HCT116 (cell line): ENCODE measurements around the gene TBKBP1. TPM values are rescaled to one million over a fixed set of nuclear protein-coding genes. Genes with fewer than 3 reads are reported as not detected.

ENCODE experiments used
- ATAC-seq: fragments of 200-7000 bp; cut with Tn5 transposase; 2 replicates; pipeline ENCODE4 v1.9.1; 2020; ENCODE audit warnings: mild to moderate bottlenecking, moderate library complexity
- BruUV-seq: library from RNA; stranded (reverse); fragments of 400-500 nt; replicated peaks from 2 replicates; lab custom pipeline; 2021; lab: Mats Ljungman, UMichigan
- CTCF ChIA-PET: fragments of 300-600 bp; sonication (Branson Sonifier 250); formaldehyde crosslinking; loops from one replicate; lab custom pipeline; 2021; ENCODE audit warnings: antibody characterized with exemption; lab: Charles Lee
- POLR2A ChIA-PET: fragments of 300-600, 350-600 bp; sonication (Branson Sonifier 250); formaldehyde crosslinking; loops from one replicate; lab custom pipeline; 2021; ENCODE audit warnings: antibody characterized with exemption; lab: Charles Lee
- RAD21 ChIA-PET, 2 experiments: fragments of 300-600 bp; sonication (Branson Sonifier 250); formaldehyde crosslinking; loops; one replicate each; lab custom pipeline; 2023; ENCODE audit warnings: low total read pairs in 2 of 2; ENCODE audit not compliant: uncharacterized antibody in 2 of 2, unreplicated experiment in 2 of 2, low non-redundant PET in 1 of 2; lab: Charles Lee
- DNase-seq: peaks from one replicate; pipeline ENCODE4 v3.0.0-alpha.2; 2010; ENCODE audit warnings: low read depth, low spot score
- H2AFZ ChIP-seq: fragments of 200-600 bp; shearing (Covaris generic), sonication (generic); 2 replicates; pipeline ENCODE4 v1.6.1; 2017; ENCODE audit warnings: low read depth, mixed run types, mixed read lengths, antibody characterized with exemption, low read length; ENCODE audit not compliant: poor library complexity, severe bottlenecking
- H3K27ac ChIP-seq: 2 replicates; pipeline ENCODE4 v1.5.1; 2012; ENCODE audit warnings: low read depth, low read length
- H3K27me3 ChIP-seq: fragments of 200-600 bp; sonication (generic); 2 replicates; pipeline ENCODE4 v1.6.1; 2016; ENCODE audit warnings: mixed run types, low read length, mixed read lengths; ENCODE audit not compliant: insufficient read depth
- H3K36me3 ChIP-seq, 2 experiments: fragments of 200-500 bp in 1 of 2; fragments of 200-600 bp in 1 of 2; sonication (Bioruptor generic) in 1 of 2; sonication (generic) in 1 of 2; 2 replicates each; pipeline versions ENCODE4 v1.5.1 to v1.6.1; 2014 to 2016; ENCODE audit warnings: low read length in 2 of 2, inconsistent platforms in 1 of 2, mixed read lengths in 1 of 2, mixed run types in 1 of 2; ENCODE audit not compliant: insufficient read depth in 2 of 2, control insufficient read depth in 1 of 2
- H3K4me1 ChIP-seq, 2 experiments: fragments of 200-600 bp in 1 of 2; sonication (generic) in 1 of 2; 2 replicates each; pipeline versions ENCODE4 v1.5.1 to v1.6.1; 2012 to 2017; ENCODE audit warnings: low read length in 2 of 2, inconsistent platforms in 1 of 2, mild to moderate bottlenecking in 1 of 2, mixed read lengths in 1 of 2, mixed run types in 1 of 2, moderate library complexity in 1 of 2; ENCODE audit not compliant: insufficient read depth in 2 of 2, control insufficient read depth in 1 of 2
- H3K4me2 ChIP-seq: fragments of 200-600 bp; sonication (generic); 2 replicates; pipeline ENCODE4 v1.6.1; 2017; ENCODE audit warnings: mixed run types, low read length, mixed read lengths
- H3K4me3 ChIP-seq, 2 experiments: fragments of 200-600 bp in 1 of 2; sonication (generic) in 1 of 2; replicated peaks in 1 of 2; 2 replicates each; pipeline ENCODE4 v1.5.1; 2011 to 2016; ENCODE audit warnings: low read length in 2 of 2, control low read depth in 1 of 2, low read depth in 1 of 2, mild to moderate bottlenecking in 1 of 2, mixed read lengths in 1 of 2, mixed run types in 1 of 2
- H3K79me2 ChIP-seq: fragments of 200-600 bp; sonication (generic); 2 replicates; pipeline ENCODE4 v1.6.1; 2017; ENCODE audit warnings: mild to moderate bottlenecking, mixed run types, low read length, moderate library complexity, mixed read lengths; ENCODE audit not compliant: insufficient read depth
- H3K9ac ChIP-seq: fragments of 200-600 bp; sonication (generic); 2 replicates; pipeline ENCODE4 v1.6.1; 2016; ENCODE audit warnings: low read length, mixed read lengths
- H3K9me2 ChIP-seq: fragments of 200-600 bp; sonication (generic), shearing (Covaris generic); 2 replicates; pipeline ENCODE4 v1.6.1; 2017; ENCODE audit warnings: mixed run types, mild to moderate bottlenecking, moderate library complexity; ENCODE audit not compliant: insufficient read depth
- H3K9me3 ChIP-seq, 2 experiments: fragments of 200-500 bp in 1 of 2; fragments of 200-600 bp in 1 of 2; sonication (Bioruptor generic) in 1 of 2; sonication (generic) in 1 of 2; 2 replicates each; pipeline ENCODE4 v1.6.1; 2014 to 2017; ENCODE audit warnings: low read length in 2 of 2, mixed read lengths in 2 of 2, inconsistent platforms in 1 of 2, low read depth in 1 of 2, mild to moderate bottlenecking in 1 of 2, mixed run types in 1 of 2, moderate library complexity in 1 of 2; ENCODE audit not compliant: control insufficient read depth in 1 of 2, insufficient read depth in 1 of 2
- H4K20me1 ChIP-seq: fragments of 200-600 bp; sonication (generic), shearing (Covaris generic); 2 replicates; pipeline ENCODE4 v1.6.1; 2017; ENCODE audit warnings: mixed run types, mild to moderate bottlenecking, moderate library complexity; ENCODE audit not compliant: insufficient read depth
- CEBPB ChIP-seq: IDR thresholded peaks from 2 replicates; pipeline ENCODE4 v1.6.1; 2012; ENCODE audit warnings: low read depth
- EGR1 ChIP-seq: IDR thresholded peaks from 2 replicates; pipeline ENCODE4 v1.6.1; 2012; ENCODE audit warnings: low read depth
- ELF1 ChIP-seq: IDR thresholded peaks from 2 replicates; pipeline ENCODE4 v1.6.1; 2012; ENCODE audit warnings: low read depth, borderline replicate concordance
- FOSL1 ChIP-seq: IDR thresholded peaks from 2 replicates; pipeline ENCODE4 v1.6.1; 2012; ENCODE audit warnings: low read depth
- POLR2AphosphoS5 ChIP-seq: IDR thresholded peaks from 2 replicates; pipeline ENCODE4 v1.6.1; 2011; ENCODE audit warnings: mild to moderate bottlenecking, low read depth, low read length, moderate library complexity
- SP1 ChIP-seq: IDR thresholded peaks from 2 replicates; pipeline ENCODE4 v1.6.1; 2012; ENCODE audit warnings: low read depth
- SRF ChIP-seq: IDR thresholded peaks from 2 replicates; pipeline ENCODE4 v1.6.1; 2012; ENCODE audit warnings: low read depth
- TCF7L2 ChIP-seq: IDR thresholded peaks from 2 replicates; pipeline ENCODE4 v1.7.0; 2011; ENCODE audit warnings: borderline replicate concordance, inconsistent platforms; ENCODE audit not compliant: insufficient read depth, insufficient read length; ENCODE audit errors: extremely low read depth
- YY1 ChIP-seq: IDR thresholded peaks from 2 replicates; pipeline ENCODE4 v1.6.1; 2011; ENCODE audit warnings: low read length, low read depth, moderate library complexity, mild to moderate bottlenecking; ENCODE audit not compliant: insufficient replicate concordance; ENCODE audit errors: extremely low read depth
- ZNF274 ChIP-seq: fragments of 200-500 bp; sonication (Bioruptor generic); IDR thresholded peaks from 2 replicates; pipeline ENCODE4 v1.6.1; 2014; ENCODE audit warnings: mild to moderate bottlenecking, low read depth, low read length, inconsistent platforms
- intact Hi-C: fragments of 100-400 bp; cut with micrococcal nuclease; formaldehyde crosslinking; loops from 2 replicates; pipeline ENCODE4 v1.10.0; 2022
- total RNA-seq: library from RNA; stranded (reverse); gene quantifications from one replicate; pipeline ENCODE4 v1.2.1, GENCODE V29; 2021; ENCODE audit not compliant: unreplicated experiment
- TF ChIP-seq, protein P1 (sequence below): IDR thresholded peaks from 2 replicates; pipeline ENCODE4 v1.6.1; 2012
- TF ChIP-seq, protein P2 (sequence below): IDR thresholded peaks from 2 replicates; pipeline ENCODE4 v1.6.1; 2011; ENCODE audit warnings: mild to moderate bottlenecking, low read length, moderate library complexity; ENCODE audit not compliant: insufficient replicate concordance; ENCODE audit errors: extremely low read depth

TBKBP1 gene
- total RNA-seq, 1 experiment from 2014 or later = 12.4 TPM

DNA sequence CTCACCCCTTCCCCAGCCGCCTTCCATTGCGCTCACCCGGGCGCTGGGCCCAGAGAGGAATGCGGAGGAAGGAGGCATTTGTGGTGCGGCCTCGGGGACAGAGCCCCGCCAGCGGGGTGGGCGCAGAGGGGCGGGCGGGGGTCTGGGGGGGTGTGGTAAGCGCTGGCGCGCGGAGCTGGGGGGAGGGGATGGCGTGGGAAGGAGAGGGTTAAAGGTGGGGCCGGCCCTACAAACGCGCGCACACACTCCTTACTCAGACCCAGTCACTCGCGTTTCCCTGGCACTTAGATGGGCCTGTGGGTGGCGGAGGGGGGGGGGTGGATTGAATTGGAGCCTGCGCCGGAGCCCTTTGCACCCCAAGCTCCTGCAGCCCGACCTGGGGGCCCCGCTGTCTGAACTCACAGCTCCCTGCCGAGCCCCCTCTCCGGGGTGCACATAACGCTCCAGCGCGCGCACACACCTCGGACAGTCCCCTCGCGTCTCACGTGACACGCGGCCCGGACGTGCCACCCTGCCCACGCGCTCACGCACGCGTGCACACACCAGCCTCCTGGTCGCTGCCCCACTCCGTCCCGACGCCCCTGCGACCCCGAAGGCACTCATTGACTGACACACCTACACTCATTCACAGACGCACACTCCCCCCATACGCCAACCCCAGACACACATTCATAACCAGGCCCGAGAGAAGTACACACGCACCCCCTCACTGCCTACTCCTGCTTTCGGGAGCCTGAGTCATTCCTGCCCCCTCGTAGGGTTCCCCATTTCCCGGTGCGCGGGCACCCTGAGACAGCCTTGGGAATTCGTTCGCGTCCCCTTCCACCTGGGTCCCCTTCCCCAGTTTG, 844 bp downstream of the TBKBP1 start:
- Histone ChIP-seq H3K9ac (peak overlapping the region; percentile 70), H3K9me3 (no peaks in the 10 kb centered on the region), H3K27ac (peak overlapping the region; percentile 62; the same call in 1 of the 2 replicates), H3K4me1 (peaks cover 25 to 42% of the 10 kb centered on the region in 2 experiments), H3K79me2 (no peaks in the 10 kb centered on the region), H3K27me3 (no peaks in the 10 kb centered on the region), H3K4me3 (peak overlapping the region; percentile 62 to 74), H4K20me1 (no peaks in the 10 kb centered on the region), H2AFZ (no peak overlapping the region), H3K9me2 (no peaks in the 10 kb centered on the region), H3K36me3 (no peaks in the 10 kb centered on the region), H3K4me2 (peak overlapping the region; percentile 91)
- peak; percentile 42; the same call in 1 of the 2 replicates for TF ChIP-seq POLR2AphosphoS5
- no peak for TF ChIP-seq EGR1
- TF ChIP-seq TCF7L2 = peak; percentile 38
- RAD21 ChIA-PET = no interaction called here
- BruUV-seq = TSS peak; percentile 26
- intact Hi-C loops = no loop called here
- CTCF ChIA-PET = interaction anchor here (0.6 to 1.2 kb wide), 2 partner anchors 106 to 137 kb away, joined by 3 to 4 read pairs; partner anchors contain the start of genes LRRC46 and MRPL10
- POLR2A ChIA-PET = interaction anchor here (1.5 kb wide), 1 partner anchor 11 kb away, joined by 3 read pairs; no protein-coding TSS in a partner anchor
- ATAC-seq (peak; percentile 33), DNase-seq (no peak)

DNA sequence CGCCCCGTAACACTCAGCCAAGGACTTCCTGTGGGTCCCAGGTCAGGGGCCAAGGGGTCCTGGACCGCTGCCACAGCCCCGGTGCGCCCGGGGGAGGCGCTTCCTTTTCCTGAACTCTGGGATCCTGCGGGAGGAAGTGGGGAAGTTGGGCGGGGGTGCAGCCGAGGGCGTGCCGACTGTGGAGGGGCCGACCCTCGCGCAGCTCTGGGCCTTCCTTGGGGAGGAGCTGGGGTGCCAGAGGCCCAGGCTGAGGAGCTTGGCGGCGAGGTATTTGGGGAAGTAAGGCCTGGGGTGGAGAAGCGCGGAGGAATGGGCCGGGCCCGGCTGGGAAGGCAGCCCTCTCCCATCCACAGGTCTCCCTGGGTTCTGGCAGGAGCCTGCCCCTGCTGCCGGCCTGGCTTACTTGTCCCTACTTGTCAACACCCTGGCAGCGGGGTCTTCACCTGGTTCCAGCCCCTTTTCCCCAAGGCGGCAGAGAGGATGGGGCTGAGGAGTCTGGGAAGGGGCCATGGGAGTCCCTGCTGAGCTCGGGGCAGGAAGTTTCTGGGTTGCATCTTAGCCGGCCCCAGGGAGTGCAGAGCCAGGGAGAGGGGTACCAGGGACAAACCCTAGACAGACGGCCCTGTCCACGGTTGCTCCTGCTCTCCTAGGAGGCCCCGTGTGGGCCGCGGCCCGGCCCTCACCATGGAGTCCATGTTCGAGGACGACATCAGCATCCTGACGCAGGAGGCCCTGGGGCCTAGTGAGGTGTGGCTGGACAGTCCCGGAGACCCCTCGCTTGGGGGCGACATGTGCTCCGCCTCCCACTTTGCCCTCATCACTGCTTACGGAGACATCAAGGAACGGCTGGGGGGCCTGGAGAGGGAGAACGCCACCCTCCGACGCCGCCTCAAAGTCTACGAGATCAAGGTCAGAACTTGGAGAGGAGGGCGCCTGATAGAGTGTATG, 1.7 kb downstream of the TBKBP1 start:
- H3K9me2 ChIP-seq = no peaks in the 10 kb centered on the region
- peak overlapping the region; percentile 23; the same call in 1 of the 2 replicates for H3K27ac ChIP-seq
- no peaks in the 10 kb centered on the region for H3K79me2 ChIP-seq
- peak overlapping the region; percentile 70; the same call in 1 of the 2 replicates for H3K9ac ChIP-seq
- H2AFZ ChIP-seq = no peak overlapping the region
- H3K9me3 ChIP-seq = no peaks in the 10 kb centered on the region
- CTCF ChIA-PET = no interaction called here
- ATAC-seq = no peak
- H3K4me3 ChIP-seq = peak overlapping the region in 1 of 2 experiments; percentile 74; a peak in 1 of 4 replicates
- POLR2A ChIA-PET = no interaction called here
- H3K36me3 ChIP-seq = no peaks in the 10 kb centered on the region
- H4K20me1 ChIP-seq = no peaks in the 10 kb centered on the region
- intact Hi-C loops = no loop called here
- no TSS peak for BruUV-seq
- H3K4me1 ChIP-seq = peaks cover 20 to 34% of the 10 kb centered on the region in 2 experiments
- TF ChIP-seq POLR2AphosphoS5 (no peak), SRF (no peak), YY1 (no peak), TCF7L2 (no peak), CEBPB (no peak), SP1 (no peak), ZNF274 (no peak), FOSL1 (no peak), ELF1 (no peak)
- TF ChIP-seq, protein P1, sequence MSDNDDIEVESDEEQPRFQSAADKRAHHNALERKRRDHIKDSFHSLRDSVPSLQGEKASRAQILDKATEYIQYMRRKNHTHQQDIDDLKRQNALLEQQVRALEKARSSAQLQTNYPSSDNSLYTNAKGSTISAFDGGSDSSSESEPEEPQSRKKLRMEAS = no peak
- TF ChIP-seq, protein P2, sequence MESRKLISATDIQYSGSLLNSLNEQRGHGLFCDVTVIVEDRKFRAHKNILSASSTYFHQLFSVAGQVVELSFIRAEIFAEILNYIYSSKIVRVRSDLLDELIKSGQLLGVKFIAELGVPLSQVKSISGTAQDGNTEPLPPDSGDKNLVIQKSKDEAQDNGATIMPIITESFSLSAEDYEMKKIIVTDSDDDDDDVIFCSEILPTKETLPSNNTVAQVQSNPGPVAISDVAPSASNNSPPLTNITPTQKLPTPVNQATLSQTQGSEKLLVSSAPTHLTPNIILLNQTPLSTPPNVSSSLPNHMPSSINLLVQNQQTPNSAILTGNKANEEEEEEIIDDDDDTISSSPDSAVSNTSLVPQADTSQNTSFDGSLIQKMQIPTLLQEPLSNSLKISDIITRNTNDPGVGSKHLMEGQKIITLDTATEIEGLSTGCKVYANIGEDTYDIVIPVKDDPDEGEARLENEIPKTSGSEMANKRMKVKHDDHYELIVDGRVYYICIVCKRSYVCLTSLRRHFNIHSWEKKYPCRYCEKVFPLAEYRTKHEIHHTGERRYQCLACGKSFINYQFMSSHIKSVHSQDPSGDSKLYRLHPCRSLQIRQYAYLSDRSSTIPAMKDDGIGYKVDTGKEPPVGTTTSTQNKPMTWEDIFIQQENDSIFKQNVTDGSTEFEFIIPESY = no peak
- no peaks in the 10 kb centered on the region for H3K27me3 ChIP-seq
- RAD21 ChIA-PET = no interaction called here
- no peak for DNase-seq
- H3K4me2 ChIP-seq = peak overlapping the region; percentile 91
